Hepatocyte (in vitro differentiated cells): ENCODE data around the gene ARAP1.

Experiments used
- CTCF ChIP-seq: fragments of 200-600 bp; sonication (generic); IDR thresholded peaks from 2 replicates; pipeline ENCODE4 v1.5.1; 2016; ENCODE audit warnings: antibody characterized with exemption, mild to moderate bottlenecking; ENCODE audit not compliant: poor library complexity
- EZH2 ChIP-seq: fragments of 200-600 bp; sonication (generic); IDR thresholded peaks from 2 replicates; pipeline ENCODE4 v1.6.1; 2016; ENCODE audit warnings: antibody characterized with exemption, mild to moderate bottlenecking, borderline replicate concordance

DNA sequence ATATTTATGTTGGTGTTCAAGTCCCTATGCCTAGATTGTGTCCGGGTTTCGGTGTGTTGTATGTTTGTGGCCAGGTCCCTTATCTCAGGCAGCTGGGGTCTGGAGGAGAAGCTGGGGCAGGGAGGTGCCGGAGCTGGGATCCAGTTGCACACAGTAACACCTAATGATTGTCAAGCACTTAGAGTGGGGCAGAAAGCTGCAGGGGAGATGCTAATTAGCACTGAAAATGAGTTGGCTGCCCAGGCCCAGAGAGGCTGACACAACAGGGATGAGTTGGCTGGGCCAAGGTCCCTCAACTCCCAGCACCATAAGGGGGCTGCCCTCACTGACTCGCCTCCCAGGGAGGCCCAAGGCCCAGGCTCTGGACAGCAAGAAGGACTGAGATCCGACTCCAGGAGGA is 90.2 kb downstream of the ARAP1 start:
- TF ChIP-seq CTCF (no peak), EZH2 (no peak)
